Measurements from ENCODE around the gene RICTOR. TPM values are rescaled to one million over a fixed set of nuclear protein-coding genes. Genes with fewer than 3 reads are reported as not detected.
A peak's percentile ranks its signal among the peaks of the same experiment; 100 is the strongest.

RICTOR gene
- total RNA-seq, 1 donor from 2014 or later, result 87.3 TPM

- DNase-seq, result no peak
These were observed 135.8 kb downstream of the RICTOR start for GRCh38 chr5:38938424-38938823.

DNA sequence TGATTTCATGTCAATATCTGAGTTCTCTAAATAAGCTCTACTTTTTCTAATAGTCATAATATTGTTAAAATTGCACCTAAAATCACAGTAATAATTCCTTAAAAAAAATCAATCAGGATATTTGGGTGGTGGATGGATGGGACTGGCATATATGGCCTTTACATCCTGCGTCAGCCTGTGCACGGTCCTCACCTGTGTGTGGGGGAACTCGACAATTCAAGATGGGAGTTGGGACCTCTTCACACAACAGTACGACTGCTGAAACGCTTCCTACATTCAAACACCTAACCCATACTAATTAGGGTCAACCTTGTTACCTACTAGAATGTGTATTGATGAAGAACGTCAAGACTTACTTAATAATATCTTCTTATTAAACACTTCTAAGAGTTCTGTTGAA is 137.9 kb downstream of the RICTOR start:
- no peak for DNase-seq

DNA sequence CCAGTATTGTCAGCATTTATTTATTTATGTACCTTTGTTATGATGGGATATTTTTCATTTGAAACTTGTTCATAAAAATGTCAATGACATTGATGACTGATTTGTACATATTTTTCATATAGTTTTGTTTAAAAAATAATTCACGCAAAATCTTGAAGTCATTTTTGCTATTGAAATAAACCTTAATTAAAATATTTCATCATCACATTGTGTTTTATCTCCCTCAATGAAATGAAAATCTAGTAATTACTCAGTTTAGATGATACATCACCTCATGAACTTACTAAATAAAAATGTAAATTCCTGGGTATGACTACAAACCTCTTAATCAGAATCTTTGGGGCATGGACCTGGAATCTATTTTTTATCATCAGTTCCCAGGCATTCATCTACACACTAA is 138.8 kb downstream of the RICTOR start:
- no peak for DNase-seq

DNA sequence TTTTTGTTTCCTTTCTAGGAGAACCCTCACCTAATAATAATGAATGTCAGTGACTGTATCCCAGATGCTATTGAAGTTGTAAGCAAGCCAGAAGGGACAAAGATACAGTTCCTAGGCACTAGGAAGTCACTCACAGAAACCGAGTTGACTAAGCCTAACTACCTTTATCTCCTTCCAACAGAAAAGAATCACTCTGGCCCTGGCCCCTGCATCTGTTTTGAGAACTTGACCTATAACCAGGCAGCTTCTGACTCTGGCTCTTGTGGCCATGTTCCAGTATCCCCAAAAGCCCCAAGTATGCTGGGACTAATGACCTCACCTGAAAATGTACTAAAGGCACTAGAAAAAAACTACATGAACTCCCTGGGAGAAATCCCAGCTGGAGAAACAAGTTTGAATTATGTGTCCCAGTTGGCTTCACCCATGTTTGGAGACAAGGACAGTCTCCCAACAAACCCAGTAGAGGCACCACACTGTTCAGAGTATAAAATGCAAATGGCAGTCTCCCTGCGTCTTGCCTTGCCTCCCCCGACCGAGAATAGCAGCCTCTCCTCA is 141.3 kb downstream of the RICTOR start:
- DNase-seq, result no peak

- no peak for DNase-seq
These were observed 142.5 kb downstream of the RICTOR start for GRCh38 chr5:38931731-38932130.

- DNase-seq, result no peak
These were observed 144.4 kb downstream of the RICTOR start for GRCh38 chr5:38929838-38930237.

- DNase-seq, result no peak
These were observed 146.7 kb downstream of the RICTOR start for GRCh38 chr5:38927470-38927869.

DNA sequence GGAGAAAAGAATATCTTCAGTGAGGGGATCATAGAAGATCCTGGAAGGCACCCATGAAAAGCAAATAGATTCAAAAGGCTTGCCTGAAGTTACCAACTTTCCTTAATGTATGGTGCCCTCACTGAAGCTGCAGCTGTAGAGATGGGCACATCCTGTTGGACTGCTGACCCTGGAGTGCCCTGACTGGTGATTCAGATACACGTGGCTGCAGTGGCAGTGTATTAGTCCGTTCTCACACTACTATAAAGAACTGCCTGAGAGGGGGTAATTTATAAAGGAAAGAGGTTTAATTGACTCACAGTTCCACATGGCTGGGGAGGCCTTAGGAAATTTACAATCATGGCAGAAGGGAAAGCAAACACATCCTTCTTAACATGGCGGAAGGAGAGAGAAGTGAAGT is 148.1 kb downstream of the RICTOR start:
- no peak for DNase-seq

DNA sequence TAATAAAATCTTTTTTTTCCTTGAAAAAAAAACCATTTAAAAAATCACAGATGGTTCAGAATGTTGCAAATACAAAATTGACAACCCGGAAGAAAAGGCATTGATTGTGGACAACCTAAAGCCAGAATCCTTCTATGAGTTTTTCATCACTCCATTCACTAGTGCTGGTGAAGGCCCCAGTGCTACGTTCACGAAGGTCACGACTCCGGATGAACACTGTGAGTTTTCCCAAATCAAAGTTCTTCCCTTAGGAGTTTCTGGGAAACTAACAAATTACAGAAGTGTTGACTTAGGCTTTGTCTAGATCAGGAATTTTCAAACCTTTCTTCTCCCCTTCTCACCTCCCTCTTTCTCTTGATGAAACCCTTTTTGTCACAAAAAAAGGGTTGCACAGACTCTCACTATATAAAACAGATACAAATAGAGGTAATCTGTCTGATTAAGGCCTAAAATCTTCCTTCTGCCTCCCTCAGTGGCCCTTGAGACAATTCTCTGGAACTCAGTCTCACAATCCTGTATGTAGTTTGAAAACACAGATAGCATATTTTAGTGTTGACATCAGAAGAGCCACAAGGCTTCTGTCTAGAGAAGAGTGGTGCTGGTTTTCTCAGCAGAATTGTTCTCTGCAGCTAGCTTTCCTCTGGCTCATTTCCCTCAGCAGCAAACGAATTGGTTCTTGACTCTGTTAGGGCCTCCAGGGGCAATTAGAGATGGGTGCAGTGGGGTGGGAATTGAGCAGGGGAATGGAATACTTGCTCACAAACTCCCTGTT is 148.9 kb downstream of the RICTOR start:
- DNase-seq, result no peak

DNA sequence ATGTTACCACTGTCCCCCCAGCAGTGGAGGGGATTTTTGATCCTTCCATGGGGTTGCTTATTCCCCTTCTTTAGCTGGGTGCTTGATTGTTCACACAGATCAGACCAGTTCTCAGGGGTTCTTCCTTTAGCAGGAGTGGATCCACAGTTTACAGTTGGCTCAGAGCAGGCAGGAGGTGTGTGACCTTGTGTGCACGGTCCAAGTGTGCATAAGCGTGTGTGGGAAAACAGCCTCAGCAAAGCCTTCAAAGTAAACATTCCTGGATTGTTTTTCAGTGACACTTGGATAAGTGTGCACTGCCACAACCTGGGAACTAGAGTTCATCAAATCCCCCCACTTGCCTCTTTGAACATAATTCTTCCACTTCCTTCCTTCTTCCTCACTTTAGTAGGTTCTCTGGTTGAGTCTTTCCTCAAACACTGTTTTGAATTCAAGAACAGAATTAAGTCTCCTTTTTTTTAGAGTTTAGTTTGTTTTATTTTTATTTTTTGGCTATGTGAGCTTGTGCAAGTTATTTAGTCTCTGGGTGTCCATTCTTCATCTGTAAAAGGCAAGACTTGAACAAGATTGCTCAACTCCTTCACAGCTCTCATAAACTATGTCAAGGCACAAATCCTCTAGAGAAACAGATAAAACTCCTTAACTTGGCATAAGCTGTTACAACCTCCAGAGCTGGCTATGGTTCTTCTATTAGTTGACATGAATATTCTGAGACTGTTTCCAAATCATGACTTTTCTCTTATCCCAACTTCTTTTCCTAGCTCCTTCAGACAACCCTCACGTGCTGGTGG is 150.3 kb downstream of the RICTOR start:
- no peak for DNase-seq

GRCh38 chr5:38922199-38922598 is 152.0 kb downstream of the RICTOR start:
- DNase-seq, result peak; percentile 9

- DNase-seq, result no peak
These were observed 153.0 kb downstream of the RICTOR start for GRCh38 chr5:38921174-38921573.

DNA sequence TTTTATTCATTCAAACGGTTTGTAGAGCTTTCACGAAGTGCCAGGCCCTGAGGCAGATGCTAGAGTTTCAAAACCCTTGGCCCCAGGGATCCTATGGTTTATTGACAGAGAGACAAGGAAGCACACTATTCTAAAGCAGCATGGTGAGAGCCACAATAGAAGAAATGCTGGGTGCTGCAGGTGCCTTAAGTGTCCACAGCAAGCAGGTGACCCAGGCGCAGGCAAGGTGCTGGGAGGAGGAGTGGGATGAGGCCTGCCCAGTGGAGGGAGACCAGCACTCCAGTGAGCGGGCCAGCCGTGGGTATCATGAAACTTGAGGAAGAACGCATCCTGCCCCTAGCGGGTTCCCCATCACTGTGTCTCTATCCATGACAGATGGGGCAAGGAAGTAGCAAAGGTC is 157.4 kb downstream of the RICTOR start:
- DNase-seq, result no peak

GRCh38 chr5:38913714-38914113 is 160.5 kb downstream of the RICTOR start:
- DNase-seq, result no peak

DNA sequence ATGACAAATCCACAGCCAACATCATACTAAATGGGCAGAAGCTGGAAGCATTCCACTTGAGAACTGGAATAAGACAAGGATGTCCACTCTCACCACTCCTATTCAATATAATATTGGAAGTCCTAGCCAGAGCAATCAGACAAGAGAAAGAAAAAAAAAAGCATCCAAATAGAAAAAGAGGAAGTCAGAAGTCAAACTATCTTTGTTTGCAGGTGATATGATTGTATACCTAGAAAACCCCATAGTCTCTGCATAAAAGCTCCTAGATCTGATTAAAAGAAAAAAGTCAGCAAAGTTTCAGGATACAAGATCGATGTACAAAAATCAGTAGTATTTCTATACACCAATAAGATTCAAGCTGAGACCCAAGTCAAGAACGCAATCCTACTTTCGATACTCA is 162.3 kb downstream of the RICTOR start:
- DNase-seq, result no peak

- no peak for DNase-seq
These were observed 167.7 kb downstream of the RICTOR start for GRCh38 chr5:38906503-38906902.

DNA sequence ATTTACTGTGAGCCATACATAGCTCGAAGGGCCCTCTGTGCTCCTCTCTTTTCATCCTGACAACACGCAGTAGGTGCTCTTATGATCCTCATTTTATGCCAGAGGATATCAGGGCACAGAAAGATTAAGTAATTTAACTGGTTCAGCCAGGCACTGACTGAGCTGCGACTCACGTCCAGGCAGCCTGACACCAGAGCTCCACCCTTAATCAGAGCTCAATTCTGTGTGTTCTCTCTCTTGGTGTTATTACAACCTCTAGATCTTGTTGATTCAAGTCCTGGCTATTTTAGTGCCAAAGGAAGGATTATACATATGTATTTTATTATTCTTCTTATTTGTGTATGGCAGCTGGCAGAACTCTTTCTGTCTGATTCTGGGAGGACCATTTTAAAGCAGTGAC is 168.7 kb downstream of the RICTOR start:
- DNase-seq, result no peak

DNA sequence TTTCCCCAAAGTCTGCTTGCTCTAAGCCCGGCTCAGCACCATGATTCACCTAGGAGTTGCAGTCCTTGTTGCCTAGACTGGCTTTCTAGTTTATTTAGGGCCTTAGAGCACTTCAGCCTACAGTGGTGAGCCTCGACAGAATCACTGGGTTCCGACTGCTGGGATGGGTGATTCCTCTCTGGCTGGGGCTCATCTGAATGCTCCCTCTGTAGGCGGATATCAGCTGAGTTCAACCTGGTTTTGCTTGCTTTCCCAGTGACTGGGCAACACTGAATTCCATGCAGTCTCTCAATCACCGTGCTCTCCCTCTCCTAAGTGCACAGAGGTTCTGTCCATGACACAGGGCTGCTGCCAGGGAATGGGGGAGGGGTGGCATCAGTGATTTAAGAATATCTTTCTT is 174.3 kb downstream of the RICTOR start:
- DNase-seq, result no peak

DNA sequence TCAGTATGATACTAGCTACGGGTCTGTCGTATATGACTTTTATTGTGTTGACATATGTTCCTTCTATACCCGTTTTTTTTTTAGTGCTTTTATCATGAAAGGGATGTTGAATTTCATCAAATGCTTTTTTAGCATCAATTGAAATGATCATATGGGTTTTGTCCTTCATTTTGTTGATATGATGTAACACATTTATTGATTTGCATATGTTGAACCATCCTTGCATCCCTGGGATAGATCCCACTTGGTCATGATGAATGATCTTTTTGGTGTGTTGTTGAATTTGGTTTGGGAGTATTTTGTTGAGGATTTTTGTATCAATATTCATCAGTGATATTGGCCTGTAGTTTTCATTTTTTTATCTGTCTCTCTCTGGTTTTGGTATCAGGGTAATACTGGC is 177.4 kb downstream of the RICTOR start:
- DNase-seq, result no peak

DNA sequence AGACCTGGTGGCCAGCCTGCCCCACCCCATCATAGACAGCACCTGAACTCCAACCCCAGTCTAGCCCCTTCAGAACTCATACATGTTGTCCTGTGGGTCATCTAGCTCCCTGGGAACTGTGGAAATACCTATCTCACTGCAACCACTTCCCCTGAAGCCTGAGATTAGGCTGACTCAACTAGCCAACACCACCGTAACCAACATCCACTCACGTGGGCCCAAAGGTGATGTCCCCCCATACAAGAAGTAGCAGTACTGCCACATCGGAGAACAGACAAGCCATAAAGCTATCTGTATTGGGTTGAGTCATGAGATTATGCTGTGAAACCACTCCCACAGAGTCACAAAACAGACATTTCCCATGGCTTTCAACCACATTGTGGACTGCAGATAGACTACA is 181.8 kb downstream of the RICTOR start:
- no peak for DNase-seq

GRCh38 chr5:38891563-38891962 is 182.6 kb downstream of the RICTOR start:
- no peak for DNase-seq

DNA sequence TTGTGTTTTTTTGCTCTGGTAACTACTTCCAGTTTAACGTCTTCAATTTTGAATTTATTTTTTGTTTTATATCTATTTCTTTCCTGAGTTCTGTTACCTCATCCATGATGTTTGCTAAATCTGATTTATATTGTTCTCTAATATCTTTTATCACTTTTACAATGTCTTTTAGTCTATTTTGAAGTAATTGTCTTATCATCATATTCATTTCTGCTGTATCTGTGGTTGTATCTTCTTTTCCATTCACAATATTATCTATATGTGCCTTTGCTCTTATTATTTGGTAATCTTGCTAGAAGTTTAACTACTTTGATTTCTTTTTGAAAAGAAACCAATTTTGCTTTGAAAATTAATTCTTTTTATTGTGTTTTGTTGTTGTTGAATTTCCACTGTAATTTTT is 184.8 kb downstream of the RICTOR start:
- no peak for DNase-seq

DNA sequence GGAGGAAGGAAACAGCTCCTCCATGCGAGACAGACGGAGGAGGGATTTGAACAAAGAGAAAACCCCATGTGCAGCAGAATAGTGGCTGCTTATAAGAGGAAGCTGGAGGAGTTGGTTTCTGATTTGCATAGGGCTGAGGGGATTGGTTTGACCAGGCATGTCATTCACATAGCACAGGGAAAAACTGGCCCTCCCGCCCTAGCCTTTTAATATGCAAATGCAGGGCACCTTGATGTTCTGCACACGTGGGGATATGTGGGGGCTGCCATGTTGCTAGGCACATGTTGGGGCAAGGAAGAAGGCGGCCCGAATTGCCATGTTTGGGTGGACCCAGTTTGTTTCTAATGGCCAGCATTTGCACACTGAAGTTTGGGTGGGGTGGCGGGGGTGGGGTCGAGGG is 186.2 kb downstream of the RICTOR start:
- no peak for DNase-seq

Data from occipital lobe (tissue), 2 donors.